Measurements from ENCODE around the gene SNED1.

- no peak for TF ChIP-seq CTCF (IDR thresholded peaks at IDR 0.05)
- TF ChIP-seq EZH2 (IDR thresholded peaks at IDR 0.05): no peak
- TF ChIP-seq EZH2phosphoT487 (IDR thresholded peaks at IDR 0.05): no peak
These were observed 141.4 kb downstream of the SNED1 start for GRCh38 chr2:241139531-241140444.
